ENCODE results near the gene AIPL1.

The AIPL1 gene

GRCh38 chr17:6475411-6475810, 40.5 kb upstream of the AIPL1 start:
- Histone ChIP-seq H3K27ac (ENCODE audit: low read depth, low read length) (no peak overlapping the region), H3K27me3 (ENCODE audit: low read length) (no peaks in the 10 kb centered on the region), H3K4me2 (ENCODE audit: low read depth, low read length, poor library complexity, severe bottlenecking) (no peak overlapping the region), H3K36me3 (ENCODE audit: low read length) (no peaks in the 10 kb centered on the region), H3K9me3 (ENCODE audit: insufficient read depth, low read length) (no peaks in the 10 kb centered on the region), H4K20me1 (ENCODE audit: low read depth, low read length) (no peaks in the 10 kb centered on the region), H2AFZ (ENCODE audit: low read depth, low read length, severe bottlenecking) (no peak overlapping the region), H3F3A (ENCODE audit: insufficient read depth) (no peaks in the 10 kb centered on the region), H3K4me3 (ENCODE audit: insufficient read depth, low read length, poor library complexity, severe bottlenecking) (no peak overlapping the region), H3K9ac (ENCODE audit: low read length) (no peak overlapping the region), H3K79me2 (ENCODE audit: insufficient read depth, low read length) (no peaks in the 10 kb centered on the region), H3K9me2 (replicated peaks; ENCODE audit: insufficient read depth, low read length) (no peaks in the 10 kb centered on the region)
- TF ChIP-seq, protein P1, sequence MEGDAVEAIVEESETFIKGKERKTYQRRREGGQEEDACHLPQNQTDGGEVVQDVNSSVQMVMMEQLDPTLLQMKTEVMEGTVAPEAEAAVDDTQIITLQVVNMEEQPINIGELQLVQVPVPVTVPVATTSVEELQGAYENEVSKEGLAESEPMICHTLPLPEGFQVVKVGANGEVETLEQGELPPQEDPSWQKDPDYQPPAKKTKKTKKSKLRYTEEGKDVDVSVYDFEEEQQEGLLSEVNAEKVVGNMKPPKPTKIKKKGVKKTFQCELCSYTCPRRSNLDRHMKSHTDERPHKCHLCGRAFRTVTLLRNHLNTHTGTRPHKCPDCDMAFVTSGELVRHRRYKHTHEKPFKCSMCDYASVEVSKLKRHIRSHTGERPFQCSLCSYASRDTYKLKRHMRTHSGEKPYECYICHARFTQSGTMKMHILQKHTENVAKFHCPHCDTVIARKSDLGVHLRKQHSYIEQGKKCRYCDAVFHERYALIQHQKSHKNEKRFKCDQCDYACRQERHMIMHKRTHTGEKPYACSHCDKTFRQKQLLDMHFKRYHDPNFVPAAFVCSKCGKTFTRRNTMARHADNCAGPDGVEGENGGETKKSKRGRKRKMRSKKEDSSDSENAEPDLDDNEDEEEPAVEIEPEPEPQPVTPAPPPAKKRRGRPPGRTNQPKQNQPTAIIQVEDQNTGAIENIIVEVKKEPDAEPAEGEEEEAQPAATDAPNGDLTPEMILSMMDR (IDR thresholded peaks at IDR 0.05; ENCODE audit: insufficient read depth, low read length, poor library complexity, severe bottlenecking): no peak
- no peak for TF ChIP-seq EZH2phosphoT487 (conservative IDR thresholded peaks at IDR 0.05; ENCODE audit: low read length)

DNA sequence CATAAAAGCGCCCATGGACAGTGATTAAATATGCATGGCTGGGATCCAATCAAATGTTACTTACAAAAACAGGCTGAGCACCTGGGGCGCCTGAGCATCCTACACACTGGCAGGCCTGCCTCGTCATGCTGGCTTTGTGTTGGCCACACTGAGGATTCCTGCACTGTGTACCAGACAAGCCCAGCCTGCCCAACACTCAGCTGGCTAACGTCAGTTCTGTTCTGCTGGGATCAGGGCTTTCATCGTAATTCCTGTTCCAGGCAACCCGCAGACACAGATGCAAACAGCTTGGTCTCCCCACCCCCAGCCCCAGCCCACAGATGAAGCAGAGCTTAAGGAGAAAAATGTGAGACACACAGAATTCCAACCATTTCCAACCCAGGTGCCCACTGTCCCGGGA, 40.0 kb upstream of the AIPL1 start:
- Histone ChIP-seq H3F3A (ENCODE audit: insufficient read depth) (no peaks in the 10 kb centered on the region), H3K27ac (ENCODE audit: low read depth, low read length) (no peak overlapping the region), H3K4me2 (ENCODE audit: low read depth, low read length, poor library complexity, severe bottlenecking) (no peak overlapping the region), H4K20me1 (ENCODE audit: low read depth, low read length) (no peaks in the 10 kb centered on the region), H3K79me2 (ENCODE audit: insufficient read depth, low read length) (no peaks in the 10 kb centered on the region), H3K4me3 (ENCODE audit: insufficient read depth, low read length, poor library complexity, severe bottlenecking) (no peak overlapping the region), H3K9me2 (replicated peaks; ENCODE audit: insufficient read depth, low read length) (no peaks in the 10 kb centered on the region), H3K36me3 (ENCODE audit: low read length) (no peaks in the 10 kb centered on the region), H2AFZ (ENCODE audit: low read depth, low read length, severe bottlenecking) (no peak overlapping the region), H3K27me3 (ENCODE audit: low read length) (no peaks in the 10 kb centered on the region), H3K9ac (ENCODE audit: low read length) (no peak overlapping the region), H3K9me3 (ENCODE audit: insufficient read depth, low read length) (no peaks in the 10 kb centered on the region)
- no peak for TF ChIP-seq EZH2phosphoT487 (conservative IDR thresholded peaks at IDR 0.05; ENCODE audit: low read length)
- TF ChIP-seq, protein P1 (IDR thresholded peaks at IDR 0.05; ENCODE audit: insufficient read depth, low read length, poor library complexity, severe bottlenecking): no peak

GRCh38 chr17:6474376-6474775, 39.5 kb upstream of the AIPL1 start:
- H4K20me1 ChIP-seq (ENCODE audit: low read depth, low read length): no peaks in the 10 kb centered on the region
- H3K27me3 ChIP-seq (ENCODE audit: low read length): no peaks in the 10 kb centered on the region
- H3K9me3 ChIP-seq (ENCODE audit: insufficient read depth, low read length): no peaks in the 10 kb centered on the region
- H2AFZ ChIP-seq (ENCODE audit: low read depth, low read length, severe bottlenecking): no peak overlapping the region
- no peaks in the 10 kb centered on the region for H3K9me2 ChIP-seq (replicated peaks; ENCODE audit: insufficient read depth, low read length)
- no peak overlapping the region for H3K4me2 ChIP-seq (ENCODE audit: low read depth, low read length, poor library complexity, severe bottlenecking)
- no peak overlapping the region for H3K27ac ChIP-seq (ENCODE audit: low read depth, low read length)
- no peaks in the 10 kb centered on the region for H3K36me3 ChIP-seq (ENCODE audit: low read length)
- no peak for TF ChIP-seq EZH2phosphoT487 (conservative IDR thresholded peaks at IDR 0.05; ENCODE audit: low read length)
- TF ChIP-seq, protein P1 (IDR thresholded peaks at IDR 0.05; ENCODE audit: insufficient read depth, low read length, poor library complexity, severe bottlenecking): no peak
- H3K9ac ChIP-seq (ENCODE audit: low read length): no peak overlapping the region
- H3F3A ChIP-seq (ENCODE audit: insufficient read depth): no peaks in the 10 kb centered on the region
- no peaks in the 10 kb centered on the region for H3K79me2 ChIP-seq (ENCODE audit: insufficient read depth, low read length)
- no peak overlapping the region for H3K4me3 ChIP-seq (ENCODE audit: insufficient read depth, low read length, poor library complexity, severe bottlenecking)
